CD4-positive, alpha-beta T cell (primary cell): ENCODE measurements around the gene CDK11B. TPM values are rescaled to one million over a fixed set of nuclear protein-coding genes. Genes with fewer than 3 reads are reported as not detected.

Source experiments
- ATAC-seq: fragments of 200-7000 bp; cut with Tn5 transposase; one replicate; pipeline ENCODE4 v1.10.0; 2022; ENCODE audit warnings: mild to moderate bottlenecking; ENCODE audit not compliant: poor library complexity
- CTCF ChIA-PET: fragments of 350-600 bp; sonication (Branson Sonifier 250); formaldehyde crosslinking; loops from one replicate; lab custom pipeline; 2021; ENCODE audit warnings: antibody characterized with exemption, inconsistent platforms; lab: Charles Lee
- POLR2A ChIA-PET: fragments of 350-600 bp; sonication (Branson Sonifier 250); formaldehyde crosslinking; loops from one replicate; lab custom pipeline; 2021; ENCODE audit warnings: antibody characterized with exemption, inconsistent platforms; lab: Charles Lee
- DNase-seq, 14 experiments: peaks; one replicate each; pipeline ENCODE4 v3.0.0-alpha.2; 2013 to 2020; ENCODE audit warnings: mixed read lengths in 2 of 14
- H3K27ac ChIP-seq, 2 donors: one replicate each; pipeline versions ENCODE4 v1.5.1 to v1.7.0; 2013; ENCODE audit warnings: low read length in 2 of 2, low read depth in 1 of 2, mild to moderate bottlenecking in 1 of 2
- H3K27me3 ChIP-seq, 2 experiments: 1 replicate in 1 of 2; 2 replicates in 1 of 2; pipeline versions ENCODE4 v1.6.1 to v1.7.0; 2013; ENCODE audit warnings: low read length in 2 of 2, control low read depth in 1 of 2, mild to moderate bottlenecking in 1 of 2, moderate library complexity in 1 of 2; ENCODE audit not compliant: insufficient read depth in 2 of 2, control insufficient read depth in 1 of 2
- H3K36me3 ChIP-seq: one replicate; pipeline ENCODE4 v1.6.1; 2013; ENCODE audit warnings: low read length, control low read depth; ENCODE audit not compliant: insufficient read depth
- H3K4me1 ChIP-seq: one replicate; pipeline ENCODE4 v1.6.1; 2013; ENCODE audit warnings: low read length, control low read depth; ENCODE audit not compliant: insufficient read depth
- H3K4me3 ChIP-seq: one replicate; pipeline ENCODE4 v1.5.1; 2013; ENCODE audit warnings: mild to moderate bottlenecking, low read length, moderate library complexity
- H3K9me3 ChIP-seq, 2 experiments: 1 replicate in 1 of 2; 2 replicates in 1 of 2; pipeline versions ENCODE4 v1.6.1 to v1.7.0; 2013; ENCODE audit warnings: low read length in 2 of 2, mild to moderate bottlenecking in 2 of 2, control low read depth in 1 of 2, moderate library complexity in 1 of 2; ENCODE audit not compliant: control insufficient read depth in 1 of 2, insufficient read depth in 1 of 2
- H3K27ac Mint-ChIP-seq: one replicate; pipeline ENCODE4 v1.8.0; 2020; ENCODE audit warnings: mixed read lengths
- H3K27me3 Mint-ChIP-seq: one replicate; pipeline ENCODE4 v1.8.0; 2021; ENCODE audit warnings: mixed read lengths
- H3K36me3 Mint-ChIP-seq: one replicate; pipeline ENCODE4 v1.8.0; 2021; ENCODE audit warnings: low read depth, mixed read lengths
- H3K4me1 Mint-ChIP-seq: one replicate; pipeline ENCODE4 v1.8.0; 2021; ENCODE audit warnings: low read depth, mixed read lengths
- H3K4me3 Mint-ChIP-seq: one replicate; pipeline ENCODE4 v1.8.0; 2020; ENCODE audit warnings: mild to moderate bottlenecking, mixed read lengths
- H3K9me3 Mint-ChIP-seq: one replicate; pipeline ENCODE4 v1.8.0; 2020; ENCODE audit warnings: mixed read lengths
- CTCF ChIP-seq: fragments of 200-600 bp; IDR thresholded peaks from one replicate; pipeline ENCODE4 v1.8.0; 2022; ENCODE audit warnings: antibody characterized with exemption, mild to moderate bottlenecking
- intact Hi-C, 2 experiments: fragments of 100-400 bp; cut with DNase I in 1 of 2; cut with micrococcal nuclease in 1 of 2; formaldehyde crosslinking; loops; one replicate each; pipeline versions ENCODE4 v1.15.1 to v1.9.0; 2023 to 2025; cut with DNase I, micrococcal nuclease
- total RNA-seq, 174 experiments: library from RNA in 2 of 174; stranded (reverse) in 2 of 174; gene quantifications; one replicate each; pipeline ENCODE4 v1.2.3 and lab custom pipeline; 2021 to 2026

CDK11B gene
- total RNA-seq, 2 experiments from 2014 or later: 49.8 to 52.0 TPM

GRCh38 chr1:1619917-1620361 lies 38.9 kb downstream of the CDK11B start:
- CTCF ChIA-PET: no interaction called here
- no peak for TF ChIP-seq CTCF
- H3K36me3 Mint-ChIP-seq: peaks cover 9% of the 10 kb centered on the region
- H3K4me1 Mint-ChIP-seq: peaks cover 8% of the 10 kb centered on the region
- H3K4me3 Mint-ChIP-seq: no peak overlapping the region
- H3K9me3 Mint-ChIP-seq: no peaks in the 10 kb centered on the region
- ATAC-seq (no peak), DNase-seq (peak in 1 of 14 experiments; percentile 33)
- intact Hi-C loops: loop anchor here in 1 of 2 experiments (5.0 kb wide), 2 partner anchors 108 to 287 kb away; partner anchors contain the start of gene ATAD3A
- peaks cover 14% of the 10 kb centered on the region for H3K4me1 ChIP-seq
- POLR2A ChIA-PET: interaction anchor here (1.3 to 1.9 kb wide), 2 partner anchors 9 to 10 kb away, joined by 4 to 5 read pairs; no protein-coding TSS in a partner anchor
- no peaks in the 10 kb centered on the region for H3K9me3 ChIP-seq
- no peaks in the 10 kb centered on the region for H3K27me3 ChIP-seq
- no peaks in the 10 kb centered on the region for H3K36me3 ChIP-seq
- no peak overlapping the region for H3K4me3 ChIP-seq
- no peak overlapping the region for H3K27ac Mint-ChIP-seq
- H3K27me3 Mint-ChIP-seq: no peaks in the 10 kb centered on the region
- no peak overlapping the region for H3K27ac ChIP-seq

GRCh38 chr1:1618396-1619068 lies 40.3 kb downstream of the CDK11B start:
- CTCF ChIA-PET: no interaction called here
- H3K9me3 ChIP-seq: no peaks in the 10 kb centered on the region
- Mint-ChIP-seq H3K4me1 (peaks cover 22% of the 10 kb centered on the region), H3K9me3 (no peaks in the 10 kb centered on the region), H3K36me3 (peaks cover 21% of the 10 kb centered on the region), H3K4me3 (peak overlapping the region; percentile 92), H3K27ac (no peak overlapping the region), H3K27me3 (no peaks in the 10 kb centered on the region)
- H3K4me1 ChIP-seq: peaks cover 28% of the 10 kb centered on the region
- DNase-seq: peak in 1 of 14 experiments; percentile 26
- TF ChIP-seq CTCF: no peak
- H3K36me3 ChIP-seq: no peaks in the 10 kb centered on the region
- no peak overlapping the region for H3K27ac ChIP-seq
- ATAC-seq: no peak
- H3K27me3 ChIP-seq: no peaks in the 10 kb centered on the region
- intact Hi-C loops: loop anchor here in 1 of 2 experiments (5.0 kb wide), 2 partner anchors 106 to 289 kb away; partner anchors contain the start of gene ATAD3A
- POLR2A ChIA-PET: interaction anchor here (1.3 to 1.9 kb wide), 2 partner anchors 10 to 12 kb away, joined by 4 to 5 read pairs; no protein-coding TSS in a partner anchor
- H3K4me3 ChIP-seq: no peak overlapping the region

- H3K27me3 ChIP-seq: no peaks in the 10 kb centered on the region
- Mint-ChIP-seq H3K36me3 (peaks cover 21% of the 10 kb centered on the region), H3K9me3 (no peaks in the 10 kb centered on the region), H3K27ac (no peak overlapping the region), H3K27me3 (no peaks in the 10 kb centered on the region), H3K4me3 (peak overlapping the region; percentile 92), H3K4me1 (peaks cover 23% of the 10 kb centered on the region)
- H3K4me1 ChIP-seq: peaks cover 32% of the 10 kb centered on the region
- H3K27ac ChIP-seq: no peak overlapping the region
- H3K9me3 ChIP-seq: no peaks in the 10 kb centered on the region
- no peak for ATAC-seq
- DNase-seq: peak in 1 of 14 experiments; percentile 25
- ChIA-PET POLR2A (interaction anchor here (1.9 kb wide), 1 partner anchor 11 kb away, joined by 5 read pairs; no protein-coding TSS in a partner anchor), CTCF (no interaction called here)
- H3K36me3 ChIP-seq: no peaks in the 10 kb centered on the region
- intact Hi-C loops: loop anchor here in 1 of 2 experiments (5.0 kb wide), 2 partner anchors 106 to 289 kb away; partner anchors contain the start of gene ATAD3A
- TF ChIP-seq CTCF: no peak
- no peak overlapping the region for H3K4me3 ChIP-seq
These were observed 40.9 kb downstream of the CDK11B start for GRCh38 chr1:1617925-1618324.
